Right ventricle myocardium inferior (tissue), 1 donor: ENCODE measurements around the gene EMX2. TPM values are rescaled to one million over a fixed set of nuclear protein-coding genes. Genes with fewer than 3 reads are reported as not detected.

Experiments used
- ATAC-seq: fragments of 200-7000 bp; cut with Tn5 transposase; one replicate; pipeline ENCODE4 v1.9.1; 2020; ENCODE audit warnings: mild to moderate bottlenecking, moderate library complexity
- DNase-seq: peaks from one replicate; pipeline ENCODE4 v3.0.0; 2021; ENCODE audit errors: missing footprints
- intact Hi-C: fragments of 100-400 bp; cut with DNase I; formaldehyde crosslinking; loops from one replicate; pipeline ENCODE4 v1.11.0; 2022
- total RNA-seq: library from RNA; stranded (reverse); fragmentation: NEBNext Ultra II Directional; extraction: Animal tissue kit (Norgen Biotek cat#: 25700); gene quantifications from one replicate; pipeline ENCODE4 v1.2.1, GENCODE V29; 2021
- donor health status: DM: no; HTN: yes; CAD: no; lungs with severe emphysema.

Gene EMX2
- total RNA-seq, 1 donor from 2014 or later: not detected

DNA sequence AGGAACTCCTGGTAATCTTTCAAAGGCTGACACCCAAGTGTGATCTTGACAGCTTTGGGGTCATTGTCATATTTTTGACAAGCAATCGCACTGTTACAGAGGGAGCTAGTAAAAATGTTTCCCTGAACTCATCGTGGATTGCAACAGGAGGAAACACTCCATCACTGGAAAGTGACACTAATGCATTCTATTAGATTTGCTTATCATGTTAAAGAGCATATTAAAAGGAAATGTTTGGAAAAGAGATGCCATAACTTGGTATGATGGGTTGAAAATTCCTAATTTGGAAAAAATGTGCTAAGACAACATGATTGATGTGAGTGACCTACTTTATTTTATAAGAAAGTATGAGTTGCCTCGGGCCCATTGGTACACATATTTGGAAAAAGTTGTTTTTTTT lies 22.7 kb upstream of the EMX2 start:
- intact Hi-C loops: no loop called here
- ATAC-seq (no peak), DNase-seq (no peak)

GRCh38 chr10:117530791-117531190 lies 11.8 kb upstream of the EMX2 start:
- intact Hi-C loops: loop anchor here (10.0 kb wide), 1 partner anchor 574 kb away; no protein-coding TSS in a partner anchor
- no peak for ATAC-seq
- no peak for DNase-seq

- no peak for ATAC-seq
- DNase-seq: no peak
- intact Hi-C loops: loop anchor here (10.0 kb wide), 1 partner anchor 573 kb away; no protein-coding TSS in a partner anchor
These were observed 11.1 kb upstream of the EMX2 start for GRCh38 chr10:117531371-117532002.

GRCh38 chr10:117532003-117532385 lies 10.6 kb upstream of the EMX2 start:
- intact Hi-C loops: loop anchor here (10.0 kb wide), 1 partner anchor 573 kb away; no protein-coding TSS in a partner anchor
- ATAC-seq (no peak), DNase-seq (no peak)

GRCh38 chr10:117532451-117533107 lies 10.0 kb upstream of the EMX2 start:
- DNase-seq (no peak), ATAC-seq (no peak)
- intact Hi-C loops: loop anchor here (10.0 kb wide), 1 partner anchor 572 kb away; no protein-coding TSS in a partner anchor

GRCh38 chr10:117533507-117534281 lies 8.9 kb upstream of the EMX2 start:
- no peak for DNase-seq
- no peak for ATAC-seq
- intact Hi-C loops: loop anchor here (10.0 kb wide), 1 partner anchor 571 kb away; no protein-coding TSS in a partner anchor

- ATAC-seq: no peak
- intact Hi-C loops: loop anchor here (10.0 kb wide), 1 partner anchor 570 kb away; no protein-coding TSS in a partner anchor
- no peak for DNase-seq
These were observed 7.9 kb upstream of the EMX2 start for GRCh38 chr10:117534321-117535297.

GRCh38 chr10:117535298-117536071 lies 7.1 kb upstream of the EMX2 start:
- ATAC-seq (no peak), DNase-seq (no peak)
- intact Hi-C loops: loop anchor here (2.0 to 10.0 kb wide), 2 partner anchors 569 to 707 kb away; no protein-coding TSS in a partner anchor

DNA sequence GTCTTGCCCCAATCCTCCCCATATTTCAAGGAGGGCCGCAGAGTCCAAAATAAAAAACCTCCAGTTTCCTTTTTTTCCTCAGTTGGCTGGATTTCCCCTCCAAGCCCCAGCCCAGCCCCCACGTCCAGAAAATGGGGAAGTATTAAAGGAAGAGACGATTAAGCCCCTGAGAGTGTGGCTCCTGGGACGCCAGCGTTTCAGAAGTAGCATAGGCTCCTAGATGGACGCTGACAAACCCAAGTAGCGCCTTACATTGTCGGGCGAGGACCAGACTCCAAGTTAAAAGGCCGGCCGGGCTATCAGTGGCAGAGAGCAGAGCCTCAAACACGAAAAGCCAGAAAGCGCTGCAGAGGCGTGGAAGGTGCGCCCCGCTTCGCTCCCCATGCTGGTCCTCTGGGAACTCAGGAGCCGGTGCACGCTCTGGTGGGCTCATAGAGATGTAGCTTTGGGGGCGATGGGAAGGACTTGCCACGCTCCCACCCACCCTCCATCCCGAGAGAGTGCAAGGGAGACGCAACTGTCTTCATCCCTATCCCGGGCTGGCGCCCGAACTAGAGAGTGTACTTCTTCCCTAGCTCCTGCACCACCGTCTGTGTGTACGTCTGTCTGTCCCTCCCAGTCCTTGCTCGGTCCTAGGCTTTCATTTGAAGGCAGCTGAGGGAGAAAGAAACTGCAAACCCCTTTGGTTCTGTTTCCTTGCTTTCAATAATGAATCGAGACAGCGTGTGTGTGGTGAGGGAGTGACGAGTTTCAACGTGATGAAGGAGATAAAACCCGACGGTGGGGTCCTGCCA lies 6.3 kb upstream of the EMX2 start:
- ATAC-seq: no peak
- intact Hi-C loops: loop anchor here (2.0 to 10.0 kb wide), 2 partner anchors 569 to 707 kb away; no protein-coding TSS in a partner anchor
- no peak for DNase-seq

DNA sequence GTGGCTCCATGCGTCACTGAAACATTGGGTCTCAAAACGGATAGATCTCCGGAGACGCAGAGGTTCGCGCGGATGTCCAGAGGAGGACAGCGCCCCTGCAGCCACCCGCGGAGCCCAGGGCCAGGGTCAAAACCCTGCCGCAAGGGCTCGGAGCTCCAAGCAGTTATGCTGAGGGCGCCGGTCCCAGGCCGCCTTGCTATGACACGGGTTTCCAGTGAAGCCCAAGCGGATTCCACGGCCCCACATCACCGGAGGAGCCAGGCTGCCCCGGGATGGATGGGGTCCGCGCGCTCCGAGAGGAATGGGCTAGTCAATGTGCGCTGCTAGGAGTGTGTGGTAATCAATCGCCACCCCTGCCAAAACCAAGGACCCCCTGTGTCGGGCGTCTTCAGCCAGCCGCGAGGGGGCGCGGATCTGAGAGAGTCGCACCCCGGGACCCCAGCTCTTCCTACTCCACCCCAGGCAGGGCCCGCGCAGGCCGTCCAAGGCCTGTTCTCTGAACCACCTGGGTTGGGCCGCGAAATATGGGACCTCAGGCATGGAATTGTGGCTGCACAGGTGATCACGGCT lies 5.6 kb upstream of the EMX2 start:
- no peak for DNase-seq

GRCh38 chr10:117537436-117537903 lies 5.1 kb upstream of the EMX2 start:
- intact Hi-C loops: loop anchor here (2.0 to 10.0 kb wide), 2 partner anchors 567 to 705 kb away; no protein-coding TSS in a partner anchor
- no peak for DNase-seq
- peak; percentile 69 for ATAC-seq

More for the DNA sequence above, 5.6 kb upstream of the EMX2 start:
- intact Hi-C loops: loop anchor here (2.0 to 10.0 kb wide), 2 partner anchors 568 to 706 kb away; no protein-coding TSS in a partner anchor
- ATAC-seq: no peak

GRCh38 chr10:117537904-117538524 lies 4.5 kb upstream of the EMX2 start:
- DNase-seq (no peak), ATAC-seq (no peak)
- intact Hi-C loops: loop anchor here (2.0 to 10.0 kb wide), 2 partner anchors 567 to 705 kb away; no protein-coding TSS in a partner anchor

DNA sequence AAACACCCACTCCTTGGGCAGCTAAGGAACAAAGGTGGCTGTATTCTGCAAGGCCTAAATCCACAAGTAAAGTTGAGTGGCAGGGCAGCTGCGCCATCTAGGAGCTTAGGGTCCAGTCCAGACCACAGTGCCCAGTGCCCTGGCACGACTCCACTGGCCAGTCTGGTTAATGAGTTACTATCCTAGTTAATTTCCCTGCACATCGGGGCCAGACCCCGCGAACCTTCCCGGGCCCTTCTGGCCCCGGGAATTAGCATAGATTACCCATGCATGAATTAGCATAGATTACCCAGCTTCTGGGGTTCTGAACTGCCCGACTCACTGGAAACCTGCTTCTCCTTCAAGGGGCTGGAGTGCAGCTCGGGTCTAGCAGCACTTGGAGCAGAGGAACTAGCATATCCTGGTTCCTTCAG lies 3.2 kb upstream of the EMX2 start:
- no peak for DNase-seq
- intact Hi-C loops: loop anchor here (10.0 kb wide), 1 partner anchor 565 kb away; no protein-coding TSS in a partner anchor
- ATAC-seq: no peak

- ATAC-seq (no peak), DNase-seq (no peak)
- intact Hi-C loops: loop anchor here (10.0 kb wide), 1 partner anchor 565 kb away; no protein-coding TSS in a partner anchor
These were observed 2.5 kb upstream of the EMX2 start for GRCh38 chr10:117539903-117540639.
